GM12878 (cell line): ENCODE results near the gene PLTP. TPM values are rescaled to one million over a fixed set of nuclear protein-coding genes. Genes with fewer than 3 reads are reported as not detected.

ENCODE experiments used
- ATF7 ChIP-seq: fragments of 450-650 bp; IDR thresholded peaks from 2 replicates; pipeline ENCODE4 v1.6.1; 2016; ENCODE audit warnings: low read depth, mild to moderate bottlenecking
- BCL11A ChIP-seq: IDR thresholded peaks from 2 replicates; pipeline ENCODE4 v1.6.1; 2011; ENCODE audit warnings: low read depth, low read length
- BCL3 ChIP-seq: IDR thresholded peaks from 2 replicates; pipeline ENCODE4 v1.6.1; 2011; ENCODE audit warnings: borderline replicate concordance, low read depth, mild to moderate bottlenecking, moderate library complexity, low read length; ENCODE audit not compliant: insufficient read depth, poor library complexity, severe bottlenecking
- EP300 ChIP-seq, 2 experiments: fragments of 150-350 bp in 1 of 2; IDR thresholded peaks; 2 replicates each; pipeline ENCODE4 v1.6.1; 2011 to 2012; ENCODE audit warnings: low read depth in 2 of 2, low read length in 2 of 2, borderline replicate concordance in 1 of 2, improper control_type of control experiment in 1 of 2, inconsistent platforms in 1 of 2; ENCODE audit not compliant: control insufficient read depth in 1 of 2
- ESRRA ChIP-seq: IDR thresholded peaks from 2 replicates; pipeline ENCODE4 v1.6.1; 2012; ENCODE audit warnings: mild to moderate bottlenecking, low read length, improper control_type of control experiment
- HCFC1 ChIP-seq: fragments of 150-350 bp; IDR thresholded peaks from 2 replicates; pipeline ENCODE4 v1.6.1; 2014; ENCODE audit warnings: low read length
- IRF3 ChIP-seq: fragments of 450-650 bp; IDR thresholded peaks from 2 replicates; pipeline ENCODE4 v1.6.1; 2014; ENCODE audit warnings: mild to moderate bottlenecking
- JUND ChIP-seq: IDR thresholded peaks from 2 replicates; pipeline ENCODE4 v1.6.1; 2012; ENCODE audit warnings: low read depth, mild to moderate bottlenecking, low read length, improper control_type of control experiment, moderate library complexity
- LARP7 ChIP-seq: fragments of 450-650 bp; IDR thresholded peaks from 2 replicates; pipeline ENCODE4 v1.6.1; 2017; ENCODE audit warnings: mild to moderate bottlenecking
- MEF2A ChIP-seq: IDR thresholded peaks from 2 replicates; pipeline ENCODE4 v1.6.1; 2011; ENCODE audit warnings: low read depth, mild to moderate bottlenecking, low read length, moderate library complexity; ENCODE audit not compliant: insufficient read depth
- MYB ChIP-seq: fragments of 150-350 bp; IDR thresholded peaks from 2 replicates; pipeline ENCODE4 v1.6.1; 2014; ENCODE audit warnings: mild to moderate bottlenecking, low read depth, low read length, borderline replicate concordance
- NR2C1 ChIP-seq: fragments of 450-650 bp; IDR thresholded peaks from 2 replicates; pipeline ENCODE4 v1.6.1; 2017; ENCODE audit warnings: antibody characterized with exemption, mild to moderate bottlenecking, moderate library complexity
- PAX8 ChIP-seq: fragments of 450-650 bp; IDR thresholded peaks from 2 replicates; pipeline ENCODE4 v1.6.1; 2017; ENCODE audit warnings: mild to moderate bottlenecking, moderate library complexity
- PBX3 ChIP-seq: IDR thresholded peaks from 2 replicates; pipeline ENCODE4 v1.6.1; 2011; ENCODE audit warnings: mild to moderate bottlenecking, low read depth, low read length, moderate library complexity; ENCODE audit not compliant: insufficient replicate concordance
- RELA ChIP-seq: fragments of 450-650 bp; IDR thresholded peaks from 2 replicates; pipeline ENCODE4 v1.8.0; 2014; ENCODE audit warnings: borderline replicate concordance; ENCODE audit not compliant: partially characterized antibody
- RUNX3 ChIP-seq: IDR thresholded peaks from 2 replicates; pipeline ENCODE4 v1.6.1; 2012; ENCODE audit warnings: low read length, inconsistent platforms
- SPI1 ChIP-seq: IDR thresholded peaks from 2 replicates; pipeline ENCODE4 v1.6.1; 2011; ENCODE audit warnings: low read depth, mild to moderate bottlenecking, low read length, moderate library complexity, borderline replicate concordance; ENCODE audit not compliant: insufficient read depth
- SREBF1 ChIP-seq: IDR thresholded peaks from 2 replicates; pipeline ENCODE4 v1.6.1; 2012; ENCODE audit warnings: mild to moderate bottlenecking, low read length
- YBX1 ChIP-seq: fragments of 450-650 bp; IDR thresholded peaks from 2 replicates; pipeline ENCODE4 v1.6.1; 2016; ENCODE audit warnings: antibody characterized with exemption
- ZBTB4 ChIP-seq: fragments of 450-650 bp; formaldehyde crosslinking; IDR thresholded peaks from 2 replicates; pipeline ENCODE4 v1.4.0; 2022; ENCODE audit warnings: mild to moderate bottlenecking, moderate library complexity
- ZNF274 ChIP-seq: IDR thresholded peaks from one replicate; pipeline ENCODE4 v1.8.0; 2011; ENCODE audit not compliant: insufficient read length, insufficient read depth
- ZSCAN29 ChIP-seq: fragments of 450-650 bp; IDR thresholded peaks from 2 replicates; pipeline ENCODE4 v1.6.1; 2017; ENCODE audit warnings: mild to moderate bottlenecking, moderate library complexity
- ZZZ3 ChIP-seq: IDR thresholded peaks from 2 replicates; pipeline ENCODE4 v1.6.1; 2011; ENCODE audit warnings: low read depth; ENCODE audit not compliant: control insufficient read depth, insufficient read length
- polyA plus RNA-seq, 11 experiments: library from polyadenylated mRNA; depleted of rRNA in 4 of 11; unstranded in 6 of 11; stranded (reverse) in 5 of 11; fragments of >200 nt; fragmentation: Nextera tagmentation in 4 of 11; fragmentation: Illumina TruSeq in 1 of 11; extraction: Ambion mirVana in 4 of 11; extraction: Trizol in 1 of 11; gene quantifications; 1 replicate in 1 of 11; 2 replicates in 10 of 11; pipeline versions ENCODE4 v1.2.1 to v1.2.3, GENCODE V29; 2011 to 2016; ENCODE audit warnings: inconsistent platforms in 2 of 11, missing spikeins in 2 of 11, low read depth in 1 of 11
- total RNA-seq, 4 experiments: library from RNA; depleted of rRNA in 3 of 4; stranded (reverse); fragments of >200 nt in 3 of 4; fragmentation: Illumina TruSeq in 1 of 4; extraction: Trizol in 1 of 4; gene quantifications; 2 replicates each; pipeline versions ENCODE4 v1.2.1 to v1.2.3, GENCODE V29; 2013 to 2021

PLTP gene
- total and polyA plus RNA-seq, 10 of the 15 experiments (the other 5 are each of a cell fraction or from before 2014, with no cell fraction given), result 1.6 to 17.0 (median 7.6) TPM

GRCh38 chr20:45880988-45881788 lies 30.8 kb downstream of the PLTP start, which contains the start of gene ZSWIM1 (continued):
- TF ChIP-seq ZSCAN29 (no peak), ZZZ3 (no peak), MEF2A (no peak), ZBTB4 (CRISPR knock-in tag) (no peak), RELA (no peak), SPI1 (no peak), PBX3 (peak; percentile 99), IRF3 (peak; percentile 95), YBX1 (no peak), NR2C1 (peak; percentile 97), SREBF1 (peak; percentile 62; the same call in 1 of the 2 replicates), ATF7 (0 out of 2 replicates have a peak, but pooled peaks have one; percentile 10), HCFC1 (no peak; the same call in 1 of the 2 replicates), LARP7 (no peak), PAX8 (peak; percentile 37; the same call in 1 of the 2 replicates), EP300 (IDR thresholded peaks at IDR 0.05; ENCODE audit: borderline replicate concordance in 1 of 2, control insufficient read depth in 1 of 2, low read depth in 2 of 2, low read length in 2 of 2) (no peak), ZNF274 (no peak), ESRRA (no peak), JUND (no peak), RUNX3 (peak; percentile 55; the same call in 1 of the 2 replicates), MYB (no peak), BCL11A (no peak), BCL3 (no peak)
